ENCODE measurements around the gene RPTOR.
A peak's percentile ranks its signal among the peaks of the same experiment; 100 is the strongest.

RPTOR gene

DNA sequence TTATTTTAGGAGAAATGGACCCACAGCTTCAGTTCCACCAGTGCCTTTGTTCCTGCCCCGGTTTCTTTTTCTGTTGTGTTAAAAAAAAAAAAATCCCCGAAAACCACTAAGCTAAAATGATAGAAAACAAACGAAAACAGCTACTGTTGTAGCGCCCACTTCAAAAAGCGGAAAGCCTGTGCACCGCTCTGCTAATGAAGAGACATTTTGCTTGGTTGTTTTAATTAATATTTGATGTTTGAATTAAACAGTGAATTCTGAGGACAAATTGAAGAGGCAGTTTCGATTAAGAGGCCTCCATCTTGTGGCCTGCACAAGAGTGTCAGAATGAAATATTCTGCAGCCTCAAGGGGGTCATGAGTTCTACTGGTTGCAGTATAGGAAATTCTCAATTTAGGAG, 186.7 kb downstream of the RPTOR start:
- Histone ChIP-seq H3K9ac (ENCODE audit: low read length) (no peak overlapping the region), H3K4me1 (ENCODE audit: low read length) (peaks cover 2% of the 10 kb centered on the region), H3K27ac (ENCODE audit: low read length) (no peak overlapping the region), H3K27me3 (ENCODE audit: low read depth, low read length) (no peaks in the 10 kb centered on the region), H2AFZ (ENCODE audit: low read depth, low read length) (no peak overlapping the region), H3K4me2 (ENCODE audit: low read length) (no peak overlapping the region), H3K9me3 (ENCODE audit: insufficient read depth, low read length) (no peaks in the 10 kb centered on the region), H3K79me2 (ENCODE audit: low read length) (peaks cover 7% of the 10 kb centered on the region; the same call in 1 of the 2 replicates), H3K36me3 (replicated peaks; ENCODE audit: low read depth, low read length) (no peaks in the 10 kb centered on the region), H4K20me1 (ENCODE audit: insufficient read depth, low read length) (peaks cover 3% of the 10 kb centered on the region), H3K4me3 (ENCODE audit: low read length) (no peak overlapping the region)
- TF ChIP-seq, protein P1, sequence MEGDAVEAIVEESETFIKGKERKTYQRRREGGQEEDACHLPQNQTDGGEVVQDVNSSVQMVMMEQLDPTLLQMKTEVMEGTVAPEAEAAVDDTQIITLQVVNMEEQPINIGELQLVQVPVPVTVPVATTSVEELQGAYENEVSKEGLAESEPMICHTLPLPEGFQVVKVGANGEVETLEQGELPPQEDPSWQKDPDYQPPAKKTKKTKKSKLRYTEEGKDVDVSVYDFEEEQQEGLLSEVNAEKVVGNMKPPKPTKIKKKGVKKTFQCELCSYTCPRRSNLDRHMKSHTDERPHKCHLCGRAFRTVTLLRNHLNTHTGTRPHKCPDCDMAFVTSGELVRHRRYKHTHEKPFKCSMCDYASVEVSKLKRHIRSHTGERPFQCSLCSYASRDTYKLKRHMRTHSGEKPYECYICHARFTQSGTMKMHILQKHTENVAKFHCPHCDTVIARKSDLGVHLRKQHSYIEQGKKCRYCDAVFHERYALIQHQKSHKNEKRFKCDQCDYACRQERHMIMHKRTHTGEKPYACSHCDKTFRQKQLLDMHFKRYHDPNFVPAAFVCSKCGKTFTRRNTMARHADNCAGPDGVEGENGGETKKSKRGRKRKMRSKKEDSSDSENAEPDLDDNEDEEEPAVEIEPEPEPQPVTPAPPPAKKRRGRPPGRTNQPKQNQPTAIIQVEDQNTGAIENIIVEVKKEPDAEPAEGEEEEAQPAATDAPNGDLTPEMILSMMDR (IDR thresholded peaks at IDR 0.05; ENCODE audit: low read depth, low read length) = no peak
- no peak for TF ChIP-seq EZH2phosphoT487 (IDR thresholded peaks at IDR 0.05; ENCODE audit: low read depth)

DNA sequence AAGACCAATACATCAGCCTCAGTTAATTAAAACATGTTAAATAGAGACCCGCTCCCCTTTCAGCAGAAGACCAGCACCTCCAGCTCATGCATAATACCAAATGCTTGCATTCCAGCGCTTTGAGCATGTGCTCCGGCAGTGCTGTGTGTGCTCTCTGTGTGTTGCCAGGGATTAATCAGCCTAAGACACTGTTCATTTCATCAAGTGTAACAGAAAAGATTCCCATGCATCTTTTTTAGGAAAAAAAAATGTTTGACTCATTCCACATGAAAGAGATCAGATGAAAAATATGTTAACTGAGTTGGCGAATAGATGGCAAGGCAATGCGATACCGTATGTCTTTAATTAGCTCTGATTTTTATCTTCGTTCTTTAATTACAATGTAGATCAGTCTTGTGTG, 187.6 kb downstream of the RPTOR start:
- Histone ChIP-seq H4K20me1 (ENCODE audit: insufficient read depth, low read length) (peaks cover 8% of the 10 kb centered on the region; the same call in 1 of the 2 replicates), H3K4me2 (ENCODE audit: low read length) (no peak overlapping the region), H3K27me3 (ENCODE audit: low read depth, low read length) (no peaks in the 10 kb centered on the region), H2AFZ (ENCODE audit: low read depth, low read length) (no peak overlapping the region), H3K36me3 (replicated peaks; ENCODE audit: low read depth, low read length) (no peaks in the 10 kb centered on the region), H3K27ac (ENCODE audit: low read length) (no peak overlapping the region), H3K9me3 (ENCODE audit: insufficient read depth, low read length) (no peaks in the 10 kb centered on the region), H3K4me1 (ENCODE audit: low read length) (peaks cover 11% of the 10 kb centered on the region), H3K4me3 (ENCODE audit: low read length) (no peak overlapping the region), H3K79me2 (ENCODE audit: low read length) (peaks cover 6% of the 10 kb centered on the region; the same call in 1 of the 2 replicates), H3K9ac (ENCODE audit: low read length) (no peak overlapping the region)
- TF ChIP-seq EZH2phosphoT487 (IDR thresholded peaks at IDR 0.05; ENCODE audit: low read depth) = no peak
- TF ChIP-seq, protein P1 (IDR thresholded peaks at IDR 0.05; ENCODE audit: low read depth, low read length) = no peak

DNA sequence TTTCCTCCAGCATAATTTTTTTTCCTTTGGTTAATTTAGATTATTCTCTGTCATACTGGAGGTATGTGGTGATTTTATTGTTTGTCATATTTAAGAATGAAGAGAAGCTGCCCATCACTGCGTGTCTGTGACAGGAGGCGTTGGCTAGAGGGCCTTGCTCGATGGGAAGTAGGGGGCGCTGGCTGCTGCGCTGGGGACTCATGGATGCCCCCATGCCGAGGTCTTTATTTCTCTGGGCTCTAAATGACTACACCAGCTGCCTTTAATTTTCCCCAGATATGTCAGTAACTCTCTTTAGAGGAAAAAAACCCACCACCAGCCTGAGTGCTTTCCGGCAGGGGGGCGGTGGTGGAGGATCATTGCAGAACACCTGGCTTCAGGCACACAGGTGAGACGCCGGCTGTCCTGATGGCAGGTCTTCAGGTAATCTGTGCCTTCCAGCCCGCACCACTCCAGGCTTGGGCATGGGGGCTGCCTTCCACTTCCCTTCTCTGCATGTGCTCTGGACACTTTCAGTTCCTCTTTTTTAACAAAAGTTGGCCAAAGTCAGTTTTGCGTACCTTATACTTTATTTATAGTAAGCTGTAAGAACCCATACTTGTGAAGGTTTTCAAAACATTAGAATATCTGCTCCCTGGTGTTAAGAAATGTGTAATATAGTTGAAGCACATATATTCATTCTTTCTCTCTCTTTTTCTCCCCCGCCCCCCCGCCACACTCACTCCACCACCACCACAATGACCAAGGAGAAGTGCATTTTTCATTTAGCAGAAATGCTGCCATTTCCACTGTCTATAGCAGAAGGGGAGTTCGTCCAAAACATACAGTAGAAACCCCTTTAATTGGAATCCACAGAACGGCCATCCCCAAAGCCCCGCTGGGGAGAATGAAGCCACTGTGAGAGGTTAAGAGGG, 192.7 kb downstream of the RPTOR start:
- Histone ChIP-seq H3K4me1 (ENCODE audit: low read length) (peaks cover 24% of the 10 kb centered on the region), H3K4me3 (ENCODE audit: low read length) (peak overlapping the region; percentile 48), H3K27me3 (ENCODE audit: low read depth, low read length) (no peaks in the 10 kb centered on the region), H3K36me3 (replicated peaks; ENCODE audit: low read depth, low read length) (peaks cover 4% of the 10 kb centered on the region), H3K9me3 (ENCODE audit: insufficient read depth, low read length) (no peaks in the 10 kb centered on the region), H3K4me2 (ENCODE audit: low read length) (peak overlapping the region; percentile 87), H2AFZ (ENCODE audit: low read depth, low read length) (no peak overlapping the region), H3K79me2 (ENCODE audit: low read length) (0 out of 2 replicates have a peak, but pooled peaks cover 4% of the 10 kb centered on the region), H3K27ac (ENCODE audit: low read length) (peak overlapping the region; percentile 53), H4K20me1 (ENCODE audit: insufficient read depth, low read length) (0 out of 2 replicates have a peak, but pooled peaks cover 5% of the 10 kb centered on the region), H3K9ac (ENCODE audit: low read length) (no peak overlapping the region; the same call in 1 of the 2 replicates)
- TF ChIP-seq, protein P1 (IDR thresholded peaks at IDR 0.05; ENCODE audit: low read depth, low read length) = peak; percentile 64
- no peak for TF ChIP-seq EZH2phosphoT487 (IDR thresholded peaks at IDR 0.05; ENCODE audit: low read depth)
